Measurements from ENCODE around the gene COL13A1.

COL13A1 gene

GRCh38 chr10:69934768-69935167 is 133.1 kb downstream of the COL13A1 start:
- no peak for TF ChIP-seq Cebpa-rat (IDR thresholded peaks at IDR 0.05)

DNA sequence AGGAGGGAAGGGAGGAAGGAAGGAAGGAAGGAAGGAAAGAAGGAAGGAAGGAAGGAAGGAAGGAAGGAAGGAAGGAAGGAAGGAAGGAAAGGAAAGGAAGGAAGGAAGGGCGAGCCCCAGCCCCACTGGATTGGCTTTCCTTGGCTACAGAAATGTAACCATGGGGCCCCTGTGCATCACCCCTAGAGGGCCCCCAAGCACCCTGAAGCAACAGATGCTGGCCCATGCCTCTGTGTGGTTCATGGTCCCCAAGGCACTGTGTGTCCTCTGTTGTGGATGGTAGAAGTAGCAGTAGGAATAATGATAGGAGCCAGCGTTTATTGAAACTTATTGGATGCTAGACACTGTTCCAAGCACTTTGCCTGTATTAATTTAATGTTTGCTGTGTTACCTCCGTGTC is 134.4 kb downstream of the COL13A1 start:
- peaks cover 0 to 3% (median 0%) of the 10 kb centered on the region in 11 experiments; a peak in 1 of 22 replicates for H3K36me3 ChIP-seq
- H3K27me3 ChIP-seq, result no peaks in the 10 kb centered on the region
- peaks cover 7 to 13% (median 11%) of the 10 kb centered on the region in 11 experiments for H3K9me3 ChIP-seq (replicated peaks in 1 of 11)

More at GRCh38 chr10:69934768-69935167, 133.1 kb downstream of the COL13A1 start:
- peaks cover 0 to 7% (median 0%) of the 10 kb centered on the region in 11 experiments; a peak in 3 of 22 replicates for H3K27me3 ChIP-seq
- H3K27ac ChIP-seq, result no peak overlapping the region
- no peaks in the 10 kb centered on the region for H3K36me3 ChIP-seq
- H3K4me2 ChIP-seq, result no peak overlapping the region
- no peak overlapping the region for H3K4me3 ChIP-seq
- peaks cover 13 to 28% (median 21%) of the 10 kb centered on the region in 10 experiments for H3K4me1 ChIP-seq
- H3K9ac ChIP-seq, result no peak overlapping the region
- no peaks in the 10 kb centered on the region; a peak in 1 of 22 replicates for H3K9me3 ChIP-seq (replicated peaks in 1 of 11)
- no peaks in the 10 kb centered on the region for H4K20me1 ChIP-seq

DNA sequence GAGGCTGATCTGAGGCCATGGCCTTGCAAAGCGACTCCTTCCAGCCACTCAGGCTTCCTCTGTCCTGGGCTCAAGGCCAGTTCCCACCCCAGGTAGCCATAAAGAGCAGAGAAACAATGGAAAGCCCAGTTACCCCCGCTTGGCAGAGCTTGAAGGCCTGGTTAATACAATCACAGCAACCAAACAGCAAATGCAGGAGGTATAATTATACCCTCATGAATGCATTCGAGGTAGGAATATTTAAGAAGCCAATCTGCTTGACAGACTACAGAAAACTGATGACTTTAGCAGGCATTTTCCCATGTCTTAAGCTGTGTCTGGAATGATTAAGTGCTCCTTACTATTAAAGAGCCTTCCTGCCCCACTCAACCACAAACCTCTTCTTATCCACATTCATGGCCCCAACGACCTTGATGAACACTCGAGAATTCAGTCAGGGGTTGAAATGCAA is 136.9 kb downstream of the COL13A1 start:
- Histone ChIP-seq H3K9ac (no peak overlapping the region), H3K9me3 (replicated peaks in 1 of 11) (peaks cover 16 to 30% (median 21%) of the 10 kb centered on the region in 11 experiments), H3K4me3 (no peak overlapping the region), H3K27ac (no peak overlapping the region), H3K36me3 (peaks cover 0 to 4% (median 0%) of the 10 kb centered on the region in 11 experiments; a peak in 1 of 22 replicates), H3K27me3 (no peaks in the 10 kb centered on the region), H3K4me2 (peak overlapping the region in 5 of 11 experiments; percentile 10 to 70 (median 42); a peak in 7 of 22 replicates), H3K4me1 (peaks cover 8 to 22% (median 16%) of the 10 kb centered on the region in 10 experiments; a peak in 18 of 20 replicates), H4K20me1 (no peaks in the 10 kb centered on the region)
- TF ChIP-seq Cebpa-rat (IDR thresholded peaks at IDR 0.05), result no peak

More for the DNA sequence above, 134.4 kb downstream of the COL13A1 start:
- Histone ChIP-seq H3K27ac (no peak overlapping the region), H3K9ac (no peak overlapping the region), H3K4me3 (no peak overlapping the region), H3K4me1 (peaks cover 15 to 29% (median 23%) of the 10 kb centered on the region in 10 experiments), H4K20me1 (no peaks in the 10 kb centered on the region), H3K4me2 (peak overlapping the region in 1 of 11 experiments; percentile 8; a peak in 1 of 22 replicates)
- no peak for TF ChIP-seq Cebpa-rat (IDR thresholded peaks at IDR 0.05)

DNA sequence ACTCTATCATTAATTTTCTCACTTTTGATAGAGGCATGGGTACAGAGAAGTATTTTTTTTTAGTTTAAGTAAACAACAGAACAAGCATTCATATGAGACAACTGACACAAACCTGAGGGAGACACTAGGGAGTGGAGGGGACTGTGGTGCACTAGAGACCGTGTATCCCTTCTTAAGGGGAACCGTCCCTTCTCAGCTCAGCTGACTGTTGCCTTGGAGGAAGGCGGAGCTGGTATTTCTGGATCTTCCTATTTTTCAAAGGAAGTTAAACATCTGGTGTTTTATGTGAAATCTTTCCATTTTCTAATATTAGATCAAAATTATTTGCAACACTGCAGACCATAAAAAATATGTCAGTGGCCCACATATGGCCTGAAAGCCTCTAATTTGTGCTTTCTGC is 137.4 kb downstream of the COL13A1 start:
- no peak overlapping the region for H3K27ac ChIP-seq
- no peak for TF ChIP-seq Cebpa-rat (IDR thresholded peaks at IDR 0.05)

DNA sequence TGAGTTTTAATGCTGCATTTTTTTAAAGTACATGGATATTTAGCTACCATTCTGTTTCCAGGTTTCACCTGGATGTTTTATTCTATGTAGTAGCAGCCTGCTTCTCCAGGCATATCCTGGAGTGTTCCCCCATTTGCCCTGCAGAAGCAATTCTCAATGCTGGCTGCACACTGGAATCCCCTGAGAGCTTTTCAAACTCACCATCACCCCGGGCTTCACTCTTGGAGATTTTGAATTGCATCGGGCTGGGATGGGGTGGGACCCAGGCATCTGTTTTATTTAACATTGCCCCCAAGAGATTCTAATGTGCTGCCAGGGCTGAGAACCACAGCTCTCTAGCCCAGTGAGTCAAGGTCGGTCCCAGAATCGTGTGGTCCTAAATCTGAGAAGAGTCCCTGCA is 137.8 kb downstream of the COL13A1 start:
- Histone ChIP-seq H3K9me3 (replicated peaks in 1 of 11) (peaks cover 16 to 30% (median 21%) of the 10 kb centered on the region in 11 experiments), H3K9ac (no peak overlapping the region; a peak in 1 of 22 replicates), H3K4me3 (no peak overlapping the region), H3K27ac (0 out of 22 replicates have a peak overlapping the region, but pooled peaks of 1 of the 11 experiments have one; percentile 7), H3K4me2 (peak overlapping the region; percentile 10 to 70 (median 42); a peak in 20 of 22 replicates), H3K36me3 (peaks cover 0 to 4% (median 0%) of the 10 kb centered on the region in 11 experiments; a peak in 1 of 22 replicates), H4K20me1 (no peaks in the 10 kb centered on the region), H3K4me1 (peaks cover 8 to 22% (median 16%) of the 10 kb centered on the region in 10 experiments; a peak in 17 of 20 replicates), H3K27me3 (no peaks in the 10 kb centered on the region)
- TF ChIP-seq Cebpa-rat (IDR thresholded peaks at IDR 0.05), result no peak

More for the DNA sequence above, 137.4 kb downstream of the COL13A1 start:
- no peak overlapping the region; a peak in 1 of 22 replicates for H3K9ac ChIP-seq
- peaks cover 0 to 4% (median 0%) of the 10 kb centered on the region in 11 experiments; a peak in 1 of 22 replicates for H3K36me3 ChIP-seq
- H3K4me2 ChIP-seq, result peak overlapping the region; percentile 10 to 70 (median 42); a peak in 20 of 22 replicates
- no peak overlapping the region for H3K4me3 ChIP-seq
- peaks cover 8 to 22% (median 16%) of the 10 kb centered on the region in 10 experiments; a peak in 17 of 20 replicates for H3K4me1 ChIP-seq
- no peaks in the 10 kb centered on the region for H4K20me1 ChIP-seq
- H3K27me3 ChIP-seq, result no peaks in the 10 kb centered on the region
- peaks cover 16 to 30% (median 21%) of the 10 kb centered on the region in 11 experiments for H3K9me3 ChIP-seq (replicated peaks in 1 of 11)

GRCh38 chr10:69941730-69942129 is 140.0 kb downstream of the COL13A1 start:
- no peak for TF ChIP-seq Cebpa-rat (IDR thresholded peaks at IDR 0.05)
- Histone ChIP-seq H3K9ac (no peak overlapping the region), H3K4me3 (no peak overlapping the region), H3K36me3 (peaks cover 0 to 4% (median 0%) of the 10 kb centered on the region in 11 experiments; a peak in 1 of 22 replicates), H4K20me1 (no peaks in the 10 kb centered on the region), H3K4me1 (peaks cover 8 to 22% (median 16%) of the 10 kb centered on the region in 10 experiments; a peak in 17 of 20 replicates), H3K27me3 (no peaks in the 10 kb centered on the region), H3K27ac (no peak overlapping the region), H3K4me2 (no peak overlapping the region), H3K9me3 (replicated peaks in 1 of 11) (peaks cover 16 to 30% (median 21%) of the 10 kb centered on the region in 11 experiments)

GRCh38 chr10:69943292-69943820 is 141.7 kb downstream of the COL13A1 start:
- Histone ChIP-seq H3K4me1 (peaks cover 8 to 20% (median 16%) of the 10 kb centered on the region in 10 experiments; a peak in 17 of 20 replicates), H3K4me3 (no peak overlapping the region), H3K9me3 (replicated peaks in 1 of 11) (peaks cover 16 to 30% (median 21%) of the 10 kb centered on the region in 11 experiments), H3K9ac (no peak overlapping the region), H3K4me2 (no peak overlapping the region), H3K27ac (no peak overlapping the region), H3K36me3 (peaks cover 0 to 4% (median 0%) of the 10 kb centered on the region in 11 experiments; a peak in 1 of 22 replicates), H4K20me1 (no peaks in the 10 kb centered on the region), H3K27me3 (no peaks in the 10 kb centered on the region)
- no peak for TF ChIP-seq Cebpa-rat (IDR thresholded peaks at IDR 0.05)

- Histone ChIP-seq H3K36me3 (peaks cover 0 to 4% (median 0%) of the 10 kb centered on the region in 11 experiments; a peak in 1 of 22 replicates), H3K27me3 (no peaks in the 10 kb centered on the region), H3K27ac (no peak overlapping the region), H3K4me1 (peaks cover 2 to 7% (median 5%) of the 10 kb centered on the region in 10 experiments; a peak in 14 of 20 replicates), H3K9me3 (replicated peaks in 1 of 11) (peaks cover 16 to 30% (median 21%) of the 10 kb centered on the region in 11 experiments), H4K20me1 (no peaks in the 10 kb centered on the region), H3K9ac (no peak overlapping the region), H3K4me3 (no peak overlapping the region), H3K4me2 (no peak overlapping the region)
- no peak for TF ChIP-seq Cebpa-rat (IDR thresholded peaks at IDR 0.05)
These were observed 143.1 kb downstream of the COL13A1 start for GRCh38 chr10:69944761-69945160.

- H3K27ac ChIP-seq, result no peak overlapping the region
- TF ChIP-seq Cebpa-rat (IDR thresholded peaks at IDR 0.05), result no peak
- no peaks in the 10 kb centered on the region for H3K9me3 ChIP-seq (replicated peaks in 1 of 11)
- H3K36me3 ChIP-seq, result no peaks in the 10 kb centered on the region
- H3K27me3 ChIP-seq, result no peaks in the 10 kb centered on the region
- H3K4me1 ChIP-seq, result peaks cover 7 to 26% (median 18%) of the 10 kb centered on the region in 10 experiments
- H3K9ac ChIP-seq, result no peak overlapping the region
- H3K4me2 ChIP-seq, result no peak overlapping the region
- H4K20me1 ChIP-seq, result no peaks in the 10 kb centered on the region
- H3K4me3 ChIP-seq, result no peak overlapping the region
These were observed 146.6 kb downstream of the COL13A1 start for GRCh38 chr10:69948261-69948660.
